Amygdala (tissue), 56 donors: Measurements from ENCODE around the gene PLB1.

Experiments used
- DNase-seq, 56 donors: peaks; one replicate each; lab custom pipeline; 2025; lab: John Stamatoyannopoulos, UW

The PLB1 gene

DNA sequence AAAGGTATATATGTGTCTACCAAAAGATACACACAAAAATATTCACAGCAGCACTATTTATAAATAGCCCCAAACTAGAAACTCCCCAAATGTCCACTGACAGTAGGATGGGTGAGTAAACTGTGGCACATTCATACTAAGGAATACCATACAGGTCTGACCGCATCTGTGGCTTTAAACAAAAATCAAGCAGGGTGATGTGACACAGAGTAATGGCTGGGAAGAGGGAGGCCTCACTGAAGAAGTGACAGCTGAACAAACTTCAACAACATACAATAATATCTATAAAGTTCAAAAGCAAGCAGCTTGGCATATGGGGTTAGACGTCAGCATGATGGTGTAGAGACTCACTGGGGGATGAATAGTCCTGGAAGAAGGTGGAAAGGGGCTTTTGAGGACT, 140.6 kb downstream of the PLB1 start:
- no peak for DNase-seq

DNA sequence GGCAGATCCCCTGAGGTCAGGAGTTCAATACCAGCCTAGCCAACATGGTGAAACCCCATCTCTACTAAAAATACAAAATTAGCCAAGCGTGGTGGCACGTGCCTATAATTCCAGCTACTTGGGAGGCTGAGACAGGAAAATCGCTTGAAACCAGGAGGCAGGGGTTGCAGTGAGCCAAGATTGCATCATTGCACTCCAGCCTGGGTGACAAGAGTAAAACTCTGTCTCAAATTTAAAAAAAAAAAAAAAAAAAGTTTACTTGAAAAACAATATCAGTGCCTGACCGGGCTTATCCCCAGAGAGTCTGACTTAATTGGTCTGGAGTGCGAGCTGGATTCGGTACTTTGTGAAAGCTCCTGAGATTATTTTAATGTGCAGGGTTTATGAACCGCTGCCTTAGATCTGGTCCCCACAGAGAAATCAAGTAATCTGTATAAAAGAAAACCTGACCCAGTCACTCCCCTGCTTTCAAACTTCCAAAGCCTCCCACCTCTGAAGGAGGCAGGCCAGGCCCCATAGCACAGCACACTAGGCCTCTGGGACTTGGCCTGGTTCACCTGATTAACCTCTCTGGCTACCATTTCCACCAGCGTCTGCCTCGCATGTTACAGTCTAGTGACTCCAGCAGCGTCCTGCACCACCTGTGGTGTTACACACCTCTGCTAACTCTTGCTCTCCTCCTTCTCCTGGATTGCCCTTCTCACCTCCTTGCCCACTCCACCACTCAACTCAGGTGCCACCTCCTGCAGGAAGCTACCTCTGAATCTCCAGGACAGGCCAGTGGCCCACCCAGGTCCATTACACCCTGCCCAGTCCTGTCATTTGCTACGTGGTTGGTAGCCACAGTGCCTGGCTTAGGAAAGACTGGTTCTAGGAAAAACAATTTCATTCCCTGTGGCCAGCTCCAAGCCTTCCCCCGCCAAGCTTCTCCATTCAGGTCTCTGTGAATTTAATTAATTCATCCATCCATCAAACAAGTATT, 141.5 kb downstream of the PLB1 start:
- DNase-seq: no peak

DNA sequence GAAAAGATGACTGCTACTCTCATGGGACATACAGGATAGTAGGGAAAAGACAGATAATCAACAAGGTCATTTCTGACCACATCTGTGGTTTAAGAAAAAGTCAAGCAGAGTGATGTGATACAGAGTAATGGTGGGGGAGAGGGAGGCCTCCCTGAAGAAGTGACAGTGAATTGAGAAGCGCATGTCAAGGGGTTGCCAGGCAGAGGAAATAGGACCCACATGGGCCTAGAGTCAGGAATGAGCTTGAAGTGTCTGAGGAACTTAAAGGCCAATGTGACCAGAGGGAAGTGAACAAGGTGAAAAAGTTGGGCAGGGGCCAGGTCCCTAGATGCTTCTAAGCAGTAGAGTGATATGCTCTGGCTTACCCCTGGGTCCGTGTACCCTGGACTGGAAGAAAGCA, 142.2 kb downstream of the PLB1 start:
- DNase-seq: no peak

DNA sequence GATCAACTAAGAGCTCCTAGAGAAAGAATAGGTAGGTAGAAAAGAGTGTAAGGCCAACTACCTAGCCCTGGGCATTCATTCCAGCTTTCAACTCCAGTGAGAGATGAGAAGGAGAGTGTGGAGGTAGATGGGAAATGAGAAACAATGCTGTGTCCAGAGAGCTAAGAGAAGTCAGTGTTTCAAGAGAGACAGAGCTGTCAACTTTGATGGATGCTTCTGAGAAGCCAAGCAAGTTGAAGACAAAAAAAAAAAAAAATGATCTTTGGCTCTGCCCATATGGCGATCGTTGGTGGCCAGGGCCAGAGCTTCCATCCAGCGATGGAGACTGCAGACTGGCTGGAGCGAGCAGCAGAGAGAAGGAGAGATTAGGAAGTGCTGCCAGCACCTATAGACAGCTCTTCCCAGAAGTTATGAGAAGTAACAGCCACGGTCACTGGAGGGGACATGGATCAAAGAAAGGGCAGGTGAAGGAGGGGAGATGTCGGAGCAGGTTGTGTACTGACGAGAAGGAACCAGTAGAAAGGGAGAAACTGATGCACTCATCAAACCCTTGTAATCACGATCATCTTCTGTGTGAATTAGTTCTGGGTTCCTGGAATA, 143.3 kb downstream of the PLB1 start:
- DNase-seq: no peak

DNA sequence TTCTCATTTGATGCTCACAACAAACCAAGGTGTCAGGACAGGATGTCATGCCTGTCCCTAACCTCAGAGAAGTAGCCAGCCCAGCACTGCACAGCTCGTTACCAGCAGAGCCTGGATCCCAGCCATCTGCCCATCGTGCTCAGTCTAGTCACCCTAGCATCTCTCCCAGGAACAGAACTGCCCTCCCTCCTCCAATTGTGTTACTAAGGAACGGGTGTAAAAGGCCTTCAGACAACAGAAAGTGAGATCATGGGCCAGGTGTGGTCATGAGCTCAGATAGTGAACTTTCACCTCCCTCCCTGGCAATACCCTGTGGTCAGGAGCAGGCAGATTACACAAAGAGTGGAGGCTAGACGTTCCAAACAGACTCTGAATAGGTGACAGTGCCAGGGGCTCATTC, 144.0 kb downstream of the PLB1 start:
- DNase-seq: no peak

DNA sequence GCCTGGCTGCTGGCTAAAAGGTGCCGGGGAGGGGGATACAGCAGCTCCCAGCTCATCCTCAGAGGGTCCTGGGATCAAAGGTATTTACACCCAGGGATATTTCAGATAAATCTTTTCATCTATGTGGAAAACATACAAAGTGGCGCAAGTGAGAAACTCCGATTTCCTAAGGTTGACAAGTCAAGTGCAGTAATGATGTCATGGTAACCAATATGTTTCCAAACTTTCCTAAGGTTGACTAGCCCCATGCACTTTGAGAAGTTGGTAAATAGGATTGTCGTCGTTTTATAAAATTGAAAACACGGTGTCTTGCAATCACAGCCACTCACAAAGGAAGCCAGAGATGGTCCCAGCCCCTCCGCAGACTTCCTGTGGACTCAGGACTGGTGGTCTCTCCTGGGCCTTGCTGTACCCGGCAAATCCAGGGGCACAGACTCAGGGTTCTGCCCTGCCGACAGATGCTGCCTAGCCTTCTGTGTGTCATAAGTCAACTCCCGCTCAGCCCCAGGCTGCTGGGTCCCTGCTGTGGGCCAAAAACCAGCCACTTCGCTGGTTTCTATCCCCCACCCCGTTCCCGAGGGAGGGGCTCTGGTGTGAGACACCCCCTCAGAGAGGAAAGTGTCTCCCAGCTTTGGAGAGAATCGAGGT, 144.5 kb downstream of the PLB1 start:
- no peak for DNase-seq

DNA sequence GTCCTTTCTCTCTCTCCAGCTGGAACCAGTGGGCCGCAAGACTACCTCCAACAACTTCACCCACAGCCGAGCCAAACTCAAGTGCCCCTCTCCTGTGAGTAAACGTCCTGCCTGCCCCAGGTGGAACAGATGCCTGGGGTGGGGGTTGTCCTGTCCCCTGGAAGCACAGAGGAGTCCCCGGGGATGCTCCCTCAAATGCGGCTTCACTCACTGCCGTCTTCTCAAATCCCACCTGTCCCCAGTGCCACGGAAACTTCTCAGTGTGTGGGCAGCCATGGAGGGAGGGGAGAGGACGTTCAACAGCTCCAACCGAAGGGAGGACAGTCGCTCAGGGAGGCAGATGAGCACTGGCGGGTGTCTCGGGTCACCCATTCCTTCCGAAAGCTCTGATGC, 145.0 kb downstream of the PLB1 start:
- no peak for DNase-seq

DNA sequence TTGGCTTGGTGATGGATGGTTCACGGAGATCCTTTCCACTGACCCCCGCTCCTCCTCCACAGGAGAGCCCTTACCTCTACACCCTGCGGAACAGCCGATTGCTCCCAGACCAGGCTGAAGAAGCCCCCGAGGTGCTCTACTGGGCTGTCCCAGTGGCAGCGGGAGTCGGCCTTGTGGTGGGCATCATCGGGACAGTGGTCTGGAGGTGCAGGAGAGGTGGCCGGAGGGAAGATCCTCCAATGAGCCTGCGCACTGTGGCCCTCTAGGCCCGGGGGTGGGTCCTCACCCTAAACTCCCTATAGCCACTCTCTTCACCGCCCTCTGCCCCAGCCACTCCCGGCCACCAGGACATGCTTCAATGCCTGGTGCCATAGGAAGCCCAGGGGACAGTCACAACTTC, 146.9 kb downstream of the PLB1 start:
- no peak for DNase-seq

DNA sequence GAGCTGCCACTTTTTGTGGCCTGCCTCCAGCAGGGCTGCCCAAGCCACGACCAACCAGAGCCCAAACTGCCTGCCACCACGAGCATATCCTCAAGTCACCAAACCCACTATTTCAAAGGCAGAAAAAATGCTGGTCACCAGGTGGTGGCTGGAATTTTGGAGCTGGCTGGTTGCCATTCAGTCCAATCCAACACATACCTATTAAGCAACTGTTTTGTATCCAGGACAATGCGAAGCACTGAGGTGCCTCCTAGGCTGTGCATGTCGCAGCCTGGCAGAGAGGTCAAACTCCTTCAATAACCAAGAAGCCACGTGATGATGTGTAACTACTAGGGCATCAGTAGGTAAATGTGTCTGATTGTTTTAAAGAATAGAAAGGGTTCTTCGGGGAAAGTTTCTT, 147.5 kb downstream of the PLB1 start:
- DNase-seq: no peak

DNA sequence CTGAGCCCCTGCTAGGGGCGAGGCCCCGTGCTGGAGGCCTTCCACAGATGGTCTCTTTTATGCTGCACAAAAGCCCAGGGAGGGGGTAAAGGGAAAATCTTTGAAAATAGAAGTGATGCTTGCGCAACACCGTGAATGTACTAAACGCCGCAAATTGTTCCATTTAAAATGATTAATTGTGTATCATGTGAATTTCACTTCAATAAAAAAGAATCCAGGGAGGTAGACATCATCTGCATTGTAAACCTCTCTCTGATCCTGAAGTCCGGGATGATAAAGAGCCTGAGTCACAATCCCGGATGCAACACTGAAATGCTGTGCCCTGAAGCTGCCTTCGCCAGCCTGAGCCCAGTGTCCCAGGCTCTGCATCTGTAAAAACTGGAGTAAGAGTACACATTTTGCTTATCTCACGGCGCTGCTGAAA, 148.1 kb downstream of the PLB1 start:
- no peak for DNase-seq

DNA sequence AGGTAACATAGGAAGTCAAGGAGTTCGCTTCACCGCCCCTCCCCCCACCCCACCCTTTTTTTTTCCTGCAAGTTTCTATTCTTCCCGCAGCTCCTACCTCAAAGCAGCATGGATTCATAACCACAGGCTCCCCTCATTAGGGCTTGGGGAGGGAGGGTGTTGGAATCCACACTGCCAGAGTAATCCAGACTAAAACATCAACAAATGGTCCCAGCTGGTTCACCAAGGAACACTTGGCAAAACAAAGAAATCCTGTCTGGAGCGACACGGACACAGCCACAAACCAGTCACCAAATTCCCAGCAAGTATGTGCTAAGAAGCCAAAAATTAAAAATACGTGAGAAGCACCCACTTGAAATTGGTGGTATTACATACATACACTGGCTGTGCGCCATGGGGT, 148.9 kb downstream of the PLB1 start:
- DNase-seq: no peak

DNA sequence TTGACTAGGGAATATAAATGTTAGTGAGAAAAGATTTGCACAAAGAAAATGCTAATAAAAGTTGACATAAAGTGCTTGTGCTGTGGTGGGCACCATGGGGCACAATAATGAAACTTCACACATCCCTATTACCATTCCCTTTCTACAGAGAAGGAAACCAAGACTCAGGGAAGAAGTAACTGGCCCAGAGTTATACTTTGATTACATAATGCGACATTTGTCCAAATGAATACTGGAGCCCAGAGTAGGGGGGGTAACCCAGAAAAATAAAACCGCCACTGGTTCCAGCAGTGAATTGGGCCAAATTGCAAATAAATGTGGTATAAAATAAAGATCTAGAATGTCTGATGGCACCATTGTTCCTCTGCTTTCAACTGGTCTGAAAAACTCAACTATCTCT, 149.7 kb downstream of the PLB1 start:
- DNase-seq: no peak

DNA sequence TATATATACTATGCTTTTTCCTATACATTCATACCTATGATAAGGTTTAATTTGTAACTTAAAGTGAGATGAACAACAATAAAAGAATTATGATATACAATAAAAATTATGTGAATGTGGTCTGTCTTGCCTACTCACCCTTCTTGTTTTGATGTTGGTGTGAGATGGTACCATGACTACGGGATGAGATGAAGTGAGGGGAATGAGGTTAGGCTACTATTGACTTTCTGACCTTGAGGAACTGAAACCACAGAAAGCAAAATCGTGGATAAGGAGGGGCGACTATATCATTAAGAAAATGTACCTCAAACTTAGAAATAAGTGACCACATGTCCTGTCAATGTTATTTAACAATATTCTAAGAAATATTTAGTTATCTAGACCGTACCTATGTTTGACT, 151.8 kb downstream of the PLB1 start:
- DNase-seq: no peak

DNA sequence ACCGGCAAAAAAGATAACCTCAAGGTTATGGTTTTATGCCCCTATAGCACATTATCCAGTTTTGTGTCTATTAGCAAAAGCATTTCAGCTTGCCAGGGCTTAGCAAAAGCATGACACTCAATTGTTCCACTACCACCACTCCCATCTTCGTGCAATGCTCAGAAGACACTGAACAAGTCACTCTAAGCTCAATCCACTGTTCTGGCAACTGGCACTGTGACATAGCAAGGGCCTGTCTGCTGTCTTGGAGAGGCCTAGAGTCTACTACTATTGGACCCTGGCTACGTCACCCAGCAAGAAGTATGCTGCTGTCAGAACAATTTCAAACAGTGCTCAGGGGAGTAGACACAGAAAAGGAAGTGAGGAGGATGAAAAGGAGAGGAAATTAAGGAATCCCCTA, 152.3 kb downstream of the PLB1 start:
- no peak for DNase-seq

DNA sequence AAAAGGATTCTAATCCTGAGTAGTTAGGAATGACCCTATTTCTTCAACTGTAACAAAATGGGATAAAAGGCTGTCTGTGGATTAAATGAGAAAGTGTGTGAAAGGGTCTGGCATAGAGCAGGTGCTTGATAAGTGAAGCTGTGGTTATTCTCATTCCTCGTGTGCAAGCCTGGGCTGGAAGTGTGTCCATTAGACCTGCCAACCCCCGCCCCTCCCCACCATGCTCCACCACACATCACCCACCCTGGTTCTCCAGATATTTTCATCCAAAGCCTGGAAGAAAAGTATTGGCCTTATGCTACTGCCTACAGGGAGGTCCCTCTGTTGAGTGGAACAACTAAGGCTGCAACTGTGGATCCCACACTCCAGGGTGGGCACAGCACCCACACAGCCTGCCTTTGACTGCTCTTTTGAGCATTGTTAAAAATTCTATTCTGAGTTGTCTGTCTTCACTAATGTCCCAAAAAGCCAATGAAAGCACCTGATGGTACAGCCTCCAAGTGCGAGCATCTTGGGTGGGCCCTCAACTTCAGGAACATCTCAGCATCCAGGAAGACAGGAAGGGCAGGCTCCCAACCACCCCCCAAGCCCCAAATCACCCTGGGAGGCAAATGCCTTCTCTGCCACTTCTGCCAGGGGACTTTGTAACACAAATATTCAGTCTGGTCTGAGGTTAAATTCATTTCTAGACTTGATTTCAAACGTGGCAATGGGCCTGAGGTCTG, 153.0 kb downstream of the PLB1 start:
- DNase-seq: no peak

DNA sequence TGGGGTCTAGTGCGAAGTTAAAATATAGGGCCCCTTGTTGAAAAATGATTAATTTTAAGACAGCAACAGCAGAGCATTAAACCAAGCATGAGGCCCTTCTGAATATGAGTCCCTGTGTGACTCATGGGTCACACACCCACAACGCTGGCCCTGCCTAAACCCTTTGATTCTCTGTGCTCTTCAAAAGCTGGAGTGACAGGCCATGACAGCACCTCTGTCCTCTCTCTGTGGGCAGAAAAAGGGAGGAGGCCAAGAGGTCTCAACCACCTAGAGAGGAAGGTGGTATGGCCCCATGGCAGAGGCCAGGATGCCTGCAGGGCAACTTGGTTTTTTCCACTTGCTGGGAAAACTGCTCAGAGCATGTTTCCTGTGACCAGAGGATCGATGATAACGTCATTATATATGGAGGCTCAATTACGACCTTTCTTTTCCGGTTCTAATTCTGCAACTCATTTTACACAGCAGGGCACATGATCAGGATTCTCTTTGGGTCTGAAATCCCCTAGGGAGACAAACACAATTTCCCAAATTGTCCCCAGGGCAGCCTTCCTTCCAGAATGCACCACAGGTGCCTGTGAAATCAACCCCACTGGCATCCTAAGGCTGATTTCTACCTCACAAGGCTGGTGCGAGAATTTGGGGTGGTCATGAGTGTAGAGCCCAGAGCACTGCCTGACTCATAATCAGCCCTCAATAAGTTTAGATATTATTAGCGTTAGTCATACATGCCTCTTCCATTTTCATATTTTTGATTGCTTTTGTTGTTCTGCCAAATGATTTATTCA, 153.8 kb downstream of the PLB1 start:
- no peak for DNase-seq

DNA sequence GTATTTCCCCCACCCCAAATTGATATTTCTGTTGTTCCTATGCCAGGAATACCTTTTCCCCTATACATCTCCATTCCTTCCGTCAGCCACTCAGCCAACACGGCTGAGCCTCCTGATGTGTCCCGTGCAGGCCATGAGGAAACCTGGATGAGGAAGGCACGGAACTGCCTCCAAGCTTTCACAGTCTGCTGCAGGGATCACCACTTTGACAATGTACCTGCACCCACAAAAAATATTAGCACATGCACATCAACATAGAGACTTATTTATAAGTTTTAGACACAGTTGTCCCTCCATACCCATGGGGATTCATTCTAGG, 154.4 kb downstream of the PLB1 start:
- no peak for DNase-seq

DNA sequence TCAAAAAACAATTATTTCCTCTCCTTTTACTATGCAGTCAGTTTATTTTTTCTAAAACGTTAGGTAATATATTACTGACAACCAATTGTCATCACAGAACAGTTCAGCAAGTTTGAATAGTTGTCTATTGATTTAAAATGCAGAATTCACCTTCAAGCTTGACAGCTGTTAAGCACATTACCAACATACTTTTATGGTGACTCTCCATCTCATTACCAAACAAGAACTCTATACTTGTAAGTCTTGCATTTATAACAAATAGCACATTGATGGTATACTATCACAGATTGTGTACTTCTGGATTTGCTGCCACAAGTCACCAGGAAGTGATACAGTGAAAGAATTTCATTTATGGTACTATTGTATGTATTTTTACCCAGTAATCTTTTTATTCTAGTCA, 156.4 kb downstream of the PLB1 start:
- no peak for DNase-seq

DNA sequence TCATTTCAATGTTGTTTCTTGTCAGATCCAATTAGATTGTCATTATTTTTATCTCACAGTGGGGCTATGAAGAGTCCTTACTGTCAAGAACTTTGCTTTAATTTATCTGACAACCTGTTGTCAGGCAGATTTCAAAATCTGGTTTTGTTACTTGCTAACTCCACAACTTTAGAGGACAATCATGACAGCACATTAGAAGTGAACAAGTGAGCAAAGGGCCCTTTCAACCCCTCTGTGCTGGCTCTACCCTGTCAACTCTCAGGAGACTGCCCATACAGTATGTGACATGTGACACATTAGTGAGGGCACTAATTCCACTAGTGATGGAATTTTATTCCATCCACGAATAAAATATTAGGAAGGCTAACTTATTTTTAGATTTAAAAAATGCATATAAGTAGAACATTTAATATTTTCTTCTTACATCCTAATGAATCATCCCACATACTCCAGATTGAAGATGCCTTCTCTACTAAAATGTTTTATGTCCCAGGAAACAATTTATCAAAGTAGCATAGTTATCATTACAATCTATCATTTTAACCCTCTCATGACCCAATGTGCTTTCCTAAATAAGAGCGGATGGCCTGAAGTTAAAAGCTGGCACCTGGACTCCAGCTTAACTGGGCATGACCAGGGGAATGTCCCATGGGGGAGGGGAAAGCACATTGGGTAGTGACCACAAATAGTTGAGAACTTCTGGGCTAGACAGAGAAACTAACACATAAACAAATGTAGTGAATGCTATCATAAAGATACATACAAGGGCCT, 158.2 kb downstream of the PLB1 start:
- DNase-seq: no peak
